ENCODE measurements around the gene WDR1. TPM values are rescaled to one million over a fixed set of nuclear protein-coding genes. Genes with fewer than 3 reads are reported as not detected.

WDR1 gene
- total RNA-seq, 1 donor from 2014 or later, result 370 TPM

DNA sequence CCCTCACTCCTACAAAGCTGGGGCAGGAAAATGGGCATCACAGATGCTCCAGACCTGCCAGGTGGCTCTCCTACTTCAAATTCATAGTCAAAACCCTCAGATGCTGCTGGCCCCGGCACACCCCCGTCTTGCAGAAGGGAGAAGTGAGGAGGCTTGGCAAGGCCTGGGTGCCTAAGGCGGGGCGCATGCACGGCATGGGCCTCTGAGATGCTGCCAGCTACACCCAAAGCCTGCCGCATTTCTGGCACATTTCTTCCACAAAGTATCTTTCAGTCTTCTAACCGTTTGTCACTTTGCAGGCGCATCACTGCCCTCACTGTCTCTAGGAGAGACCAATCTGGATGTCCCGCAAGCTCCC, 19.6 kb downstream of the WDR1 start:
- Histone ChIP-seq H3K36me3 (ENCODE audit: control insufficient read depth, insufficient read depth, low read length) (peaks cover 5% of the 10 kb centered on the region), H3K27me3 (ENCODE audit: control insufficient read depth, insufficient read depth, low read length) (no peaks in the 10 kb centered on the region), H3K4me3 (ENCODE audit: low read depth, low read length) (no peak overlapping the region)
- TF ChIP-seq, protein P1, sequence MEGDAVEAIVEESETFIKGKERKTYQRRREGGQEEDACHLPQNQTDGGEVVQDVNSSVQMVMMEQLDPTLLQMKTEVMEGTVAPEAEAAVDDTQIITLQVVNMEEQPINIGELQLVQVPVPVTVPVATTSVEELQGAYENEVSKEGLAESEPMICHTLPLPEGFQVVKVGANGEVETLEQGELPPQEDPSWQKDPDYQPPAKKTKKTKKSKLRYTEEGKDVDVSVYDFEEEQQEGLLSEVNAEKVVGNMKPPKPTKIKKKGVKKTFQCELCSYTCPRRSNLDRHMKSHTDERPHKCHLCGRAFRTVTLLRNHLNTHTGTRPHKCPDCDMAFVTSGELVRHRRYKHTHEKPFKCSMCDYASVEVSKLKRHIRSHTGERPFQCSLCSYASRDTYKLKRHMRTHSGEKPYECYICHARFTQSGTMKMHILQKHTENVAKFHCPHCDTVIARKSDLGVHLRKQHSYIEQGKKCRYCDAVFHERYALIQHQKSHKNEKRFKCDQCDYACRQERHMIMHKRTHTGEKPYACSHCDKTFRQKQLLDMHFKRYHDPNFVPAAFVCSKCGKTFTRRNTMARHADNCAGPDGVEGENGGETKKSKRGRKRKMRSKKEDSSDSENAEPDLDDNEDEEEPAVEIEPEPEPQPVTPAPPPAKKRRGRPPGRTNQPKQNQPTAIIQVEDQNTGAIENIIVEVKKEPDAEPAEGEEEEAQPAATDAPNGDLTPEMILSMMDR (IDR thresholded peaks at IDR 0.05; ENCODE audit: insufficient read depth, low read length, poor library complexity, severe bottlenecking), result no peak
- no peak for DNase-seq (ENCODE audit: low read depth)

DNA sequence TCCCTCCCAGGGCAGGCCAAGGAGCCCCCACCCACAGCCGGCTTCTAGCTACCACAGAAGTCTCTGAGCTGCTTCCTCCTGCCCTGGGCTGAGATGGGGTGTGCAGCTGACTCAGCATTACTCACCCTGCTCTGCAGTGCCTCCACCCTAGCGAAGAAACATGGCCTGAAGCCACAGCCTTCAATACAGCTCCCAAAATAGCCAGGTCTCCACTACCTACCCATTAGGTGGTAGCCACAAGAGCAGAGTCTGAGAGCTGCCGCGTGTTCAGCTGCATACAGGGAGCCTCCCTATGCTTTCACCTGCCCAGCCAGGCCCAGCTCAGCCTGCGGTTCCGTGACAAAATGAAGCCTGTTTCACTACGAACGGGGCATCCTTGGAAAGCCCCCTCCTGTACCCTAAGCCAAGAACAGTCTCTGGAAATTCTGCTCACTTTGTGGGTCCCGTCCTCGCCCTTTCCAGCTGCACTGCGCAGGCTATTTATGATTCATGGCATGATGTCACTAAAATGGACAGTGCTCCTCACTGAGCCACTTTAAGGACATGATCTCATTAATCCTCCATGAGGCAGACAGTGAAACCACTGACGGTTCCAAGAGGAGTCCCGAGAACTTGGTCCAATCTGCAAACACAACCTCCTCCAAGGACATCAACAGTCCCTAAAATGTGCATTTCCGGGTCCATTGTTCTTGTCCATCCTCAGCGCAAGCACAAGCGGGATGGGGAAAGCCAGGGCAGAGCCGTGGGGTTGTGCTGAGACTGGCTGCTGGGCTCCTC, 20.2 kb downstream of the WDR1 start:
- TF ChIP-seq, protein P1 (IDR thresholded peaks at IDR 0.05; ENCODE audit: insufficient read depth, low read length, poor library complexity, severe bottlenecking), result no peak
- peaks cover 5% of the 10 kb centered on the region for H3K36me3 ChIP-seq (ENCODE audit: control insufficient read depth, insufficient read depth, low read length)
- H3K27me3 ChIP-seq (ENCODE audit: control insufficient read depth, insufficient read depth, low read length), result no peaks in the 10 kb centered on the region
- DNase-seq (ENCODE audit: low read depth), result peak; percentile 85
- H3K4me3 ChIP-seq (ENCODE audit: low read depth, low read length), result no peak overlapping the region

DNA sequence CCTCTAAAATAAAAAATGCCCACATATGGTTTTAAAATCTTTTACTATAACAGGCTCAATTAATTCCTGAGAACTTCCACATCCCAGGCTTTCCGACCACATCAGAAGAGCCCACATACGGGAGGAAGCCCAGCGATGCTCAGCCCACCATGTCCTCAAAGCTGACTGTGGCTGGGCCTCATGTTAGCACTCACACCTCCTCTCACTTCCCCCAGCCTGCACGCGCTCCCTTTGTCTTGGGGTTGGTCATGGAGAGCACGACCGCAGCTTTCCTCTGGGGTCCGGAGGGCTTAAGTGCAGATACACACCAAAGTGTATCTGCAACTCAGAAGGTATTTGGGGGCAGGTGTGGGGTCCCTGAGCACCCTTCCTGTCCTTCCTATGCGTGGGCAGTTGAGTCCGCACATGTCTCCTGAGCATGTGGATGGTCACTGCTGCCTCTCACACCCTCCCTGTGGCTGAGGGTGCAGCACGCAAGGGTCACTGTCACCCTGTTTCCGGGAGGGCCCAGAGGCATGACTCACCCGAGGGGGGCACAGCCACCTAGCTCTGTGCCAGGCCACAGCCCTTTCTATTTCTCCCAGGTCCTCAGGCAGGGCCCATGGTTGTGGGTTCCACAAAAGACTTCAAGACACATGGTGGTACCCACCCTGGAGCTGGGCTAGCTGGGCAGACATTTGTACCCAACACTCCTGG, 21.2 kb downstream of the WDR1 start:
- no peak overlapping the region for H3K4me3 ChIP-seq (ENCODE audit: low read depth, low read length)
- DNase-seq (ENCODE audit: low read depth), result no peak
- H3K36me3 ChIP-seq (ENCODE audit: control insufficient read depth, insufficient read depth, low read length), result peaks cover 5% of the 10 kb centered on the region
- TF ChIP-seq, protein P1 (IDR thresholded peaks at IDR 0.05; ENCODE audit: insufficient read depth, low read length, poor library complexity, severe bottlenecking), result no peak
- no peaks in the 10 kb centered on the region for H3K27me3 ChIP-seq (ENCODE audit: control insufficient read depth, insufficient read depth, low read length)

DNA sequence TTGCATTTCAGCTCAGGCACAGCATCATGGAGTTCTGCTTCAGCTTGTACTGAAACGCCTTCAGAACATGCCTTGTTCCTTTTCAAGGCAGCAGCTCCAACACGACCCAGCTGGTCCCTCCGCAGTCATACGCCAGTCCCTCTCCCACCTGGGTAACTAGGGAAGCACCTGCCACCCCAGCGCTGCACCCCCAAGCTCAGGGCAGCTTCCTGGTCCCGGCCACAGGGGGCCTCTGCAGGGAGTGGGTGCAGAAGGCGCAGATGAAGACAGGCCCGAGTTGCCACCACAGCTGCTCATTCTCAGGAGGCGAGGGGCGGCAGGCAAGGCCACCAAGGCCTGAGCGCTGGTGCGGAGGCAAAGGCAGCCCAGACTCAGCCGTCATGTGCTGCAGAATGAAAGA, 21.8 kb downstream of the WDR1 start:
- Histone ChIP-seq H3K4me3 (ENCODE audit: low read depth, low read length) (no peak overlapping the region), H3K36me3 (ENCODE audit: control insufficient read depth, insufficient read depth, low read length) (peaks cover 5% of the 10 kb centered on the region), H3K27me3 (ENCODE audit: control insufficient read depth, insufficient read depth, low read length) (no peaks in the 10 kb centered on the region)
- DNase-seq (ENCODE audit: low read depth), result no peak
- TF ChIP-seq, protein P1 (IDR thresholded peaks at IDR 0.05; ENCODE audit: insufficient read depth, low read length, poor library complexity, severe bottlenecking), result no peak

DNA sequence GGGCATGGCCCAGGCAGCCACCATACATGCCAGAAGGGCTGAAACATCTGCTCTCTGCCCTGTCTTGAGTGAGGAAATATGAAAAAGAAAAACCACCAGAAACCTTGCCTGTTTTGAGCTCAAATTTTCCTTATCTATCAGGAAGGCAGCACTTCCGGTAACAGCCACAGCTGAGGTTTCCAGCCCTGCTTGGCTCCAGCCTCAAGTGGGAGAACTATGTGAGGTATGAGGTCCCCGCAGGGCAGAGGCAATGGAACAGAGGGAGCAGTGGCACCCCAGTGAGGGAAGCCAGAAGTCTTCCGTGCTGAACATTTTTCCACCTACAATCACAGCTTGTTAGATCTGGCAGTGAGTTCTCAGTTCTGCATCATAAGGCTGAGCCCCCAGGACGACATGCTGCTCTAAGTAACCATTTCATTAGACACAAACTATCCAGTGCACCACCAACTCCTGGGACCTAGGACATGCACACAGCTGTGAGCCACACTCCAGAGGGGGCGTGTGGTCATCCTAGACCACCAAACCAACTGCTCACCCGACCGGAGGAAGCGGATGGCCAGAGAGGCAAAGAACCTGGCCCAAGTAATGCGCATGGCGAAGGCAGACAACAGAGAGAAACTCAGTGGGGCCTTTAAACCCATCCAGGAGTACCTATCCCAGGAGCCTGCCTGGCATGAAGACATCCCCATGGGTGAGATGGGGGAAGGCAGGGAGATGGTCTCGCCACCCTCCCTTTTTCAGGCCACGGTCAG, 22.6 kb downstream of the WDR1 start:
- DNase-seq (ENCODE audit: low read depth), result no peak
- Histone ChIP-seq H3K36me3 (ENCODE audit: control insufficient read depth, insufficient read depth, low read length) (peaks cover 3% of the 10 kb centered on the region), H3K27me3 (ENCODE audit: control insufficient read depth, insufficient read depth, low read length) (no peaks in the 10 kb centered on the region), H3K4me3 (ENCODE audit: low read depth, low read length) (no peak overlapping the region)
- TF ChIP-seq, protein P1 (IDR thresholded peaks at IDR 0.05; ENCODE audit: insufficient read depth, low read length, poor library complexity, severe bottlenecking), result no peak

Measured in kidney epithelial cell (primary cell).